Esophagus muscularis mucosa (tissue), 4 donors: ENCODE measurements around the gene NFILZ. TPM values are rescaled to one million over a fixed set of nuclear protein-coding genes. Genes with fewer than 3 reads are reported as not detected.

Experiments used
- DNase-seq: peaks from one replicate; pipeline ENCODE4 v3.0.0-alpha.2; 2017; ENCODE audit errors: extremely low spot score
- H3K27ac ChIP-seq, 4 donors: fragments of 200-600 bp; sonication (generic); replicated peaks in 1 of 4; 1 replicate in 3 of 4; 2 replicates in 1 of 4; pipeline ENCODE4 v1.5.1; 2016 to 2019; ENCODE audit warnings: mild to moderate bottlenecking in 1 of 4
- H3K27me3 ChIP-seq, 4 donors: fragments of 200-600 bp; sonication (generic); one replicate each; pipeline versions ENCODE4 v1.5.1 to v1.6.0; 2016 to 2019
- H3K36me3 ChIP-seq, 4 donors: fragments of 200-600 bp; sonication (generic); one replicate each; pipeline ENCODE4 v1.5.1; 2016 to 2019
- H3K4me1 ChIP-seq, 4 donors: fragments of 200-600 bp; sonication (generic); one replicate each; pipeline ENCODE4 v1.5.1; 2016 to 2019
- H3K4me3 ChIP-seq, 4 donors: fragments of 200-600 bp; sonication (generic); 1 replicate in 2 of 4; 2 replicates in 2 of 4; pipeline ENCODE4 v1.5.1; 2016 to 2019; ENCODE audit warnings: mild to moderate bottlenecking in 4 of 4, moderate library complexity in 1 of 4
- H3K9me3 ChIP-seq, 4 donors: fragments of 200-600 bp; sonication (generic); 1 replicate in 3 of 4; 2 replicates in 1 of 4; pipeline ENCODE4 v1.5.1; 2016 to 2019
- CTCF ChIP-seq, 3 experiments: fragments of 200-600 bp in 2 of 3; fragments of 450-650 bp in 1 of 3; sonication (generic) in 2 of 3; IDR thresholded peaks; one replicate each; pipeline ENCODE4 v1.5.1; 2017 to 2019; ENCODE audit warnings: antibody characterized with exemption in 3 of 3, mild to moderate bottlenecking in 2 of 3, moderate library complexity in 1 of 3
- EP300 ChIP-seq: sonication (generic); formaldehyde crosslinking; IDR thresholded peaks from one replicate; pipeline ENCODE4 v1.6.1; 2017; ENCODE audit warnings: antibody characterized with exemption
- POLR2A ChIP-seq: fragments of 450-650 bp; IDR thresholded peaks from one replicate; pipeline ENCODE4 v1.6.1; 2017; ENCODE audit warnings: antibody characterized with exemption, moderate library complexity, mild to moderate bottlenecking, low read depth
- POLR2AphosphoS5 ChIP-seq, 2 donors: sonication (generic); formaldehyde crosslinking; IDR thresholded peaks; one replicate each; pipeline ENCODE4 v1.6.1; 2017; ENCODE audit warnings: antibody characterized with exemption in 2 of 2
- WGBS: methylation state at CpG from one replicate; pipeline ENCODE4 v1.1.5; 2018; 5-methylcytosine and 5-hydroxymethylcytosine counted together
- intact Hi-C: fragments of 100-400 bp; cut with DNase I; formaldehyde crosslinking; loops from one replicate; pipeline ENCODE4 v1.15.1; 2023
- total RNA-seq, 4 donors: library from RNA; depleted of rRNA; stranded (reverse); fragments of >200 nt; gene quantifications; one replicate each; pipeline versions ENCODE4 v1.1.0 to v1.2.1, GENCODE V29; 2016

The NFILZ gene
- total RNA-seq, 4 donors from 2014 or later = not detected

GRCh38 chr19:8666814-8667405 lies 36.5 kb downstream of the NFILZ start:
- Histone ChIP-seq H3K27me3 (peaks cover 0 to 44% (median 0%) of the 10 kb centered on the region in 4 donors), H3K27ac (no peak overlapping the region), H3K4me1 (no peaks in the 10 kb centered on the region), H3K36me3 (no peaks in the 10 kb centered on the region), H3K4me3 (no peak overlapping the region), H3K9me3 (no peaks in the 10 kb centered on the region)
- intact Hi-C loops = no loop called here
- 67% methylated on average over 9 of the region's 9 CpGs for WGBS
- DNase-seq = no peak
- TF ChIP-seq EP300 (no peak), POLR2A (no peak), POLR2AphosphoS5 (IDR thresholded peaks at IDR 0.05) (no peak), CTCF (IDR thresholded peaks at IDR 0.05) (no peak)

GRCh38 chr19:8673276-8673891 lies 43.0 kb downstream of the NFILZ start:
- 66% methylated on average over 5 of the region's 6 CpGs for WGBS
- DNase-seq = no peak
- Histone ChIP-seq H3K27me3 (peaks cover 0 to 29% (median 0%) of the 10 kb centered on the region in 4 donors), H3K9me3 (no peaks in the 10 kb centered on the region), H3K4me3 (no peak overlapping the region), H3K27ac (no peak overlapping the region), H3K36me3 (no peaks in the 10 kb centered on the region), H3K4me1 (no peaks in the 10 kb centered on the region)
- TF ChIP-seq EP300 (no peak), CTCF (IDR thresholded peaks at IDR 0.05) (no peak), POLR2AphosphoS5 (IDR thresholded peaks at IDR 0.05) (no peak), POLR2A (no peak)
- intact Hi-C loops = no loop called here

- TF ChIP-seq POLR2AphosphoS5 (IDR thresholded peaks at IDR 0.05) (no peak), CTCF (IDR thresholded peaks at IDR 0.05) (no peak), POLR2A (no peak), EP300 (no peak)
- WGBS = 82% methylated on average over 3 of the region's 3 CpGs
- Histone ChIP-seq H3K4me1 (no peaks in the 10 kb centered on the region), H3K9me3 (no peaks in the 10 kb centered on the region), H3K27me3 (peaks cover 0 to 23% (median 0%) of the 10 kb centered on the region in 4 donors), H3K4me3 (no peak overlapping the region), H3K27ac (no peak overlapping the region), H3K36me3 (no peaks in the 10 kb centered on the region)
- intact Hi-C loops = no loop called here
- DNase-seq = no peak
Observed at GRCh38 chr19:8675066-8675465, 44.6 kb downstream of the NFILZ start.

GRCh38 chr19:8678244-8678807 lies 47.9 kb downstream of the NFILZ start:
- intact Hi-C loops = no loop called here
- no peak overlapping the region for H3K4me3 ChIP-seq
- H3K27me3 ChIP-seq = peaks cover 0 to 24% (median 0%) of the 10 kb centered on the region in 4 donors
- DNase-seq = no peak
- TF ChIP-seq POLR2A = no peak
- TF ChIP-seq CTCF (IDR thresholded peaks at IDR 0.05) = no peak
- no peak for TF ChIP-seq EP300
- TF ChIP-seq POLR2AphosphoS5 (IDR thresholded peaks at IDR 0.05) = no peak
- no peaks in the 10 kb centered on the region for H3K4me1 ChIP-seq
- H3K27ac ChIP-seq = no peak overlapping the region
- H3K9me3 ChIP-seq = peaks cover 0 to 17% (median 6%) of the 10 kb centered on the region in 4 donors
- no peaks in the 10 kb centered on the region for H3K36me3 ChIP-seq

Other genes with a start within 250 kb of the NFILZ start
- gene RAB11B, start 240.3 kb upstream of the NFILZ start, total RNA-seq = 100 to 1,000 TPM in 1 of 4 donors, 10 to 100 TPM in 3; 27.8 to 101 (median 42.3) TPM
- 100 to 1,000 TPM; 227 to 286 (median 247) TPM for gene MARCHF2, start 217.3 kb upstream of the NFILZ start, total RNA-seq
- 100 to 1,000 TPM; 103 to 126 (median 116) TPM for gene HNRNPM, start 185.7 kb upstream of the NFILZ start, total RNA-seq
- 1 to 10 TPM in 1 of 4 donors, under 1 TPM in 3; 0.26 to 1.3 (median 0.55) TPM for gene PRAM1, start 128.0 kb upstream of the NFILZ start, total RNA-seq
- 10 to 100 TPM; 11.3 to 24.5 (median 17.1) TPM for gene ZNF414, start 116.5 kb upstream of the NFILZ start, total RNA-seq
- 10 to 100 TPM in 2 of 4 donors, 1 to 10 TPM in 2; 7.2 to 21.2 (median 13.3) TPM for gene MYO1F, start 53.2 kb upstream of the NFILZ start, total RNA-seq
- gene ADAMTS10, start 19.9 kb upstream of the NFILZ start, total RNA-seq = 10 to 100 TPM; 13.1 to 25.7 (median 20.3) TPM
- not detected for gene ACTL9, start 68.2 kb downstream of the NFILZ start, total RNA-seq
- gene OR2Z1, start 91.0 kb downstream of the NFILZ start, total RNA-seq = not detected
- gene ZNF558, start 201.7 kb downstream of the NFILZ start, total RNA-seq = 10 to 100 TPM; 32.8 to 59.2 (median 46.5) TPM
- gene MBD3L1, start 201.7 kb downstream of the NFILZ start, total RNA-seq = not detected